OCI-LY7 (cell line): ENCODE results near the gene MEF2D. TPM values are rescaled to one million over a fixed set of nuclear protein-coding genes. Genes with fewer than 3 reads are reported as not detected.

Source experiments
- BruUV-seq: library from RNA; stranded (reverse); fragments of 400-500 nt; replicated peaks from 2 replicates; lab custom pipeline; 2021; lab: Mats Ljungman, UMichigan
- CTCF ChIA-PET: fragments of 300-600 bp; sonication (Branson Sonifier 250); formaldehyde crosslinking; loops from one replicate; lab custom pipeline; 2022; ENCODE audit warnings: antibody characterized with exemption; ENCODE audit not compliant: unreplicated experiment; lab: Charles Lee
- POLR2A ChIA-PET: fragments of 300-600 bp; sonication (Branson Sonifier 250); formaldehyde crosslinking; loops from one replicate; lab custom pipeline; 2022; ENCODE audit warnings: antibody characterized with exemption; lab: Charles Lee
- DNase-seq: peaks from one replicate; pipeline ENCODE4 v3.0.0-alpha.2; 2015; ENCODE audit warnings: low spot score
- H2AFZ ChIP-seq: fragments of 200-600 bp; sonication (generic), shearing (Covaris generic); 2 replicates; pipeline ENCODE4 v1.6.1; 2014; ENCODE audit warnings: mild to moderate bottlenecking, antibody characterized with exemption, low read length, moderate library complexity
- H3K27ac ChIP-seq: fragments of 200-600 bp; sonication (generic); 2 replicates; pipeline ENCODE4 v1.5.1; 2014; ENCODE audit warnings: mixed run types, low read depth, mild to moderate bottlenecking, moderate library complexity, low read length, inconsistent platforms; ENCODE audit not compliant: poor library complexity, severe bottlenecking
- H3K36me3 ChIP-seq: fragments of 200-600 bp; sonication (generic); 2 replicates; pipeline ENCODE4 v1.6.1; 2014; ENCODE audit warnings: mild to moderate bottlenecking, antibody characterized with exemption, low read length, moderate library complexity, mixed read lengths; ENCODE audit not compliant: insufficient read depth
- H3K4me1 ChIP-seq: fragments of 200-600 bp; sonication (generic); 2 replicates; pipeline ENCODE4 v1.5.1; 2014; ENCODE audit warnings: mild to moderate bottlenecking, low read length; ENCODE audit not compliant: insufficient read depth, poor library complexity, severe bottlenecking
- H3K4me2 ChIP-seq: fragments of 200-600 bp; sonication (generic); 2 replicates; pipeline ENCODE4 v1.6.1; 2014; ENCODE audit warnings: mild to moderate bottlenecking, low read length
- H3K4me3 ChIP-seq: fragments of 200-600 bp; sonication (generic); 2 replicates; pipeline ENCODE4 v1.5.1; 2014; ENCODE audit warnings: mild to moderate bottlenecking, low read depth, low read length; ENCODE audit not compliant: poor library complexity, severe bottlenecking
- H3K79me2 ChIP-seq: fragments of 200-600 bp; sonication (generic); 2 replicates; pipeline ENCODE4 v1.6.1; 2016; ENCODE audit warnings: low read depth, mild to moderate bottlenecking, low read length, moderate library complexity, mixed read lengths; ENCODE audit not compliant: insufficient read depth
- H3K9me2 ChIP-seq: fragments of 200-600 bp; sonication (generic); 2 replicates; pipeline ENCODE4 v1.6.1; 2016; ENCODE audit warnings: mild to moderate bottlenecking, low read length, mixed read lengths; ENCODE audit not compliant: insufficient read depth
- H3K9me3 ChIP-seq: fragments of 200-600 bp; sonication (generic); 2 replicates; pipeline ENCODE4 v1.6.1; 2014; ENCODE audit warnings: mild to moderate bottlenecking, mixed run types, low read length, mixed read lengths
- H4K20me1 ChIP-seq: fragments of 200-600 bp; sonication (generic); 2 replicates; pipeline ENCODE4 v1.6.1; 2014; ENCODE audit warnings: mild to moderate bottlenecking, antibody characterized with exemption, low read length, moderate library complexity, mixed read lengths; ENCODE audit not compliant: insufficient read depth
- EZH2phosphoT487 ChIP-seq: fragments of 200-600 bp; sonication (generic); IDR thresholded peaks from 2 replicates; pipeline ENCODE4 v1.6.1; 2018; ENCODE audit warnings: low read depth, borderline replicate concordance, mild to moderate bottlenecking, mixed run types, antibody characterized with exemption, low read length, moderate library complexity, mixed read lengths
- intact Hi-C: fragments of 100-400 bp; cut with micrococcal nuclease; formaldehyde crosslinking; loops from one replicate; pipeline ENCODE4 v1.10.0; 2022; ENCODE audit not compliant: unreplicated experiment
- total RNA-seq, 2 experiments: library from RNA; depleted of rRNA in 1 of 2; stranded (reverse); fragments of >200 nt in 1 of 2; shearing (Covaris generic) in 1 of 2; gene quantifications; 2 replicates each; pipeline ENCODE4 v1.2.3, GENCODE V29; 2014 to 2022
- TF ChIP-seq, protein P1 (sequence below): fragments of 200-600 bp; sonication (generic); conservative IDR thresholded peaks from 2 replicates; pipeline ENCODE4 v1.5.1; 2014; ENCODE audit warnings: mild to moderate bottlenecking, antibody characterized with exemption, low read length, moderate library complexity, mixed read lengths

Gene MEF2D
- total RNA-seq, 2 experiments from 2014 or later, result 42.7 to 92.3 TPM

DNA sequence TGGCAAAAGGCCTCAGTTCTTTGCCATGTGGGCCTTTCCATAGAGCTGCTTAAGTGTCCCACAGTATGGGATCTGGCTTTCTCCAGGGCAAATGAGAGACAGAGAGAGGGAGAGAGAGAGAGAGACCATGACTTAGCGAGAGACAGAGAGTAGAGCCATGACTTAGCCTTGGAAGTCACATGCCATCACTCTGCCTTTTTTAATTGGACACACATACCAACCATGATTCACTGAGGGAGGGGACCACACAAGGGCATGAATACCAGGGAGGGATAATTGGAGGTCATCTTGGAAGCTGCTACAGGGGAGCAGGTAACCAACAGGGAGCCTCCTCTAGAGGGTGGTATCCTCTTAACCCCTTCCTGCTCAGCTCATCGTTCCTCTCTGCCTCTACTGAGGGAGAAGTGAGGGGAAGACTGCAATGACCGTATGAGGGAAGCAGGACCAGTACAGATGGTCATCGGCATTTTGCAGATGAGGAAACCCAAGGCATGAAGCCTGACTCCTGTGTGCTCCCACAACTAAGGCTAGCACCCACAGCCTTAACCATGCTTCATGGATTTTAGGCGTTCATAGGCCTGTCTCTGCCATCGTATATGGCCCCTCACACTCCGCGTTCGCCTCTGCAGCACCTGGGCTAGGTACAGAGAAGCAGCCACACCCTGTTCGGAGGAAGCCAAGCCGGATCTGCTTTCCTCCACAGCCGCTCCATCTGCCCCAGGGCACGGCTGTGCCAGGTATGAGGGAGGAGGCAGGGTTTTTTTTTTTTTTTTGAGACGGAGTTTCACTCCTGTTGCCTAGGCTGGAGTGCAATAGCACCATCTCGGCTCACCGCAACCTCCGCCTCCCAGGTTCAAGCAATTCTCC lies 38.6 kb downstream of the MEF2D start:
- no peaks in the 10 kb centered on the region for H3K79me2 ChIP-seq
- intact Hi-C loops, result no loop called here
- no peak overlapping the region for H2AFZ ChIP-seq
- H3K4me2 ChIP-seq, result no peak overlapping the region
- H3K9me3 ChIP-seq, result no peaks in the 10 kb centered on the region
- no peak for DNase-seq
- H3K4me1 ChIP-seq, result peaks cover 13% of the 10 kb centered on the region
- TF ChIP-seq, protein P1, sequence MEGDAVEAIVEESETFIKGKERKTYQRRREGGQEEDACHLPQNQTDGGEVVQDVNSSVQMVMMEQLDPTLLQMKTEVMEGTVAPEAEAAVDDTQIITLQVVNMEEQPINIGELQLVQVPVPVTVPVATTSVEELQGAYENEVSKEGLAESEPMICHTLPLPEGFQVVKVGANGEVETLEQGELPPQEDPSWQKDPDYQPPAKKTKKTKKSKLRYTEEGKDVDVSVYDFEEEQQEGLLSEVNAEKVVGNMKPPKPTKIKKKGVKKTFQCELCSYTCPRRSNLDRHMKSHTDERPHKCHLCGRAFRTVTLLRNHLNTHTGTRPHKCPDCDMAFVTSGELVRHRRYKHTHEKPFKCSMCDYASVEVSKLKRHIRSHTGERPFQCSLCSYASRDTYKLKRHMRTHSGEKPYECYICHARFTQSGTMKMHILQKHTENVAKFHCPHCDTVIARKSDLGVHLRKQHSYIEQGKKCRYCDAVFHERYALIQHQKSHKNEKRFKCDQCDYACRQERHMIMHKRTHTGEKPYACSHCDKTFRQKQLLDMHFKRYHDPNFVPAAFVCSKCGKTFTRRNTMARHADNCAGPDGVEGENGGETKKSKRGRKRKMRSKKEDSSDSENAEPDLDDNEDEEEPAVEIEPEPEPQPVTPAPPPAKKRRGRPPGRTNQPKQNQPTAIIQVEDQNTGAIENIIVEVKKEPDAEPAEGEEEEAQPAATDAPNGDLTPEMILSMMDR, result no peak
- TF ChIP-seq EZH2phosphoT487, result no peak
- ChIA-PET CTCF (no interaction called here), POLR2A (interaction anchor here (0.5 to 0.6 kb wide), 2 partner anchors 51 to 144 kb away, joined by 3 to 7 read pairs; no protein-coding TSS in a partner anchor)
- no TSS peak for BruUV-seq
- no peaks in the 10 kb centered on the region for H3K9me2 ChIP-seq
- H3K4me3 ChIP-seq, result no peak overlapping the region
- H3K36me3 ChIP-seq, result peaks cover 25% of the 10 kb centered on the region
- H3K27ac ChIP-seq, result no peak overlapping the region
- no peaks in the 10 kb centered on the region for H4K20me1 ChIP-seq

DNA sequence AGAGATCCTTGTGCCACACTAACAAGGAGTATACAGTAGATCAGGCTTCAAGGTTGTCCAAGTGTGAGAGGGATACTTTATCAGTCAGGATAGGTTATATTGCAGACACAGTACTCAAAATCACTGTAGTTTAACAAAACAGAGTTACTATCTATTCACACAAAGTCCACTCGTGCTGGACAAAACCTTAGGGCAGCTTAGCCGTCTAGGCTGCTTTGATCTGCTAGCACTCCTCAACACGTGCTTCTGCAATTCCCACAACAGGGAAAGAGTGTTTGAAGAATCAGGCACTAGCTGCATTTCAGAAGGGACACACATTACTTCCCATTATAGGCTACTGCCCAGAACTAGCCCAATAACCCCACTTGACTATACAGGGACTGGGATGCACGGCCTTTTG lies 39.5 kb downstream of the MEF2D start:
- Histone ChIP-seq H3K4me2 (no peak overlapping the region), H3K4me1 (peaks cover 19% of the 10 kb centered on the region), H3K27ac (no peak overlapping the region), H4K20me1 (no peaks in the 10 kb centered on the region), H3K36me3 (peaks cover 16% of the 10 kb centered on the region), H2AFZ (no peak overlapping the region), H3K9me2 (no peaks in the 10 kb centered on the region), H3K9me3 (no peaks in the 10 kb centered on the region), H3K4me3 (no peak overlapping the region), H3K79me2 (no peaks in the 10 kb centered on the region)
- ChIA-PET POLR2A (interaction anchor here (0.5 to 0.6 kb wide), 2 partner anchors 52 to 145 kb away, joined by 3 to 7 read pairs; no protein-coding TSS in a partner anchor), CTCF (no interaction called here)
- no TSS peak for BruUV-seq
- TF ChIP-seq, protein P1, result no peak
- TF ChIP-seq EZH2phosphoT487, result no peak
- intact Hi-C loops, result no loop called here
- DNase-seq, result no peak

DNA sequence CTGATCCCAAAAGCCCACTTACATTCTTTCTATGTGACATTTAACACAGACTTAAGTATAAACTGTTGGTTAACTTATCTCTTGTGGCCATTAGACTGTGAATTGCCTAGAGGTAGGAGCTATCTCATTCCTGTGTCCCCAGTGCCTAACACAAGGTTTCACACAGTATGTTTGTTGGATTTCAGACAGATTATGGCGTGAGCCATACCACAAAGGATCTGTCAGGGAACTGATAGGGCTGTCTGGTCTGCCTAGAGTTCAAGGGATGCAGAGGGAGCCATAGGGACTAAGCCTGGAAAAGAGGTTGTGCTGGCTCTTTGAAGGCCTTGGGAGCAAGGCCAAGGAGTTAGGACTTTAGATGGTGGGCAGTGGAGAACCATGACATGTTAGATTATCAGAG lies 40.0 kb downstream of the MEF2D start:
- H3K4me3 ChIP-seq, result no peak overlapping the region
- H3K9me2 ChIP-seq, result no peaks in the 10 kb centered on the region
- peaks cover 10% of the 10 kb centered on the region for H3K36me3 ChIP-seq
- TF ChIP-seq, protein P1, result no peak
- no peak for TF ChIP-seq EZH2phosphoT487
- BruUV-seq, result no TSS peak
- ChIA-PET POLR2A (interaction anchor here (0.6 kb wide), 1 partner anchor 11 kb away, joined by 4 read pairs; no protein-coding TSS in a partner anchor), CTCF (no interaction called here)
- intact Hi-C loops, result no loop called here
- no peaks in the 10 kb centered on the region for H3K9me3 ChIP-seq
- no peak for DNase-seq
- H3K27ac ChIP-seq, result no peak overlapping the region
- no peaks in the 10 kb centered on the region for H3K79me2 ChIP-seq
- no peak overlapping the region for H2AFZ ChIP-seq
- H3K4me2 ChIP-seq, result no peak overlapping the region
- no peaks in the 10 kb centered on the region for H4K20me1 ChIP-seq
- peaks cover 20% of the 10 kb centered on the region for H3K4me1 ChIP-seq
